Activated naive CD8-positive, alpha-beta T cell treated with anti-CD3 and anti-CD28 coated beads, Interleukin-2, amount 50 U/mL, for 16 hours (primary cell): Measurements from ENCODE around the gene UBQLNL.

Experiments used
- DNase-seq: peaks from one replicate; pipeline ENCODE4 v3.0.0-alpha.2; 2020; ENCODE audit warnings: low read depth, low spot score

UBQLNL gene

DNA sequence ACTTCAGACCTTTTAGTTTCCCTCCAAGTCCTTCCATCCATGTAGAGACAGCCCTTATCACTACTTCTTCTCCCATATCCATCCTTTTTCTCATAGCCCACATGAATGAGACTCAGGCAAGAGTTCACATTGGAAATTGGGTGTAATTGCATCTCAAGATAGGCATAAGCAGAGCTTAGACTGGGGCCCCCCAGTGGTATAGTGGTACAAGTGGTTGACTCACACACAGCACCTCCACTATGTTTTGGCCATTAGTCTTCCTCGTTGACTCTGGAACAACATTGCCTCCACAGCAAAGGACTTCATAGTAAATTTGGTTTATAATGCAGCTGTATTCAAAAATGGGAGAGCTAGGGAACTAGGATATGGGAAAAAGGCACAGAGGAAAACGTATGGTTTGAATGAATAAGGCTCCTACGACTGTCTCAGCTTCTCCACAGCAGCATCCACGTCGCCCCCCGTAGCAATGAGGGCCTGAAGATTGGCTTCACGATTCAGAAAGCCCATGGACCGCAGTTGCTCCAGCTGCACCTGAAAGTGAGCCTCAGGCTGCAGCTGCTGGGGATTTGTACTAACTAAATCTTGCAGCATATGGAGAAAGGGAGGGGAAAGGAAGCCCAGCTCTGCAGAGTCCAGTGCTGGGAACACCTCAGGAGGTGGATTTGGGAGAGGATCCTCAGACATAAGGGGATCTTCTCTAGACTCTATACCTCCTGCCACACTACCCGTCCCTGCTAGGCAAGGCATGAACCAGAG, 9.1 kb downstream of the UBQLNL start:
- no peak for DNase-seq

DNA sequence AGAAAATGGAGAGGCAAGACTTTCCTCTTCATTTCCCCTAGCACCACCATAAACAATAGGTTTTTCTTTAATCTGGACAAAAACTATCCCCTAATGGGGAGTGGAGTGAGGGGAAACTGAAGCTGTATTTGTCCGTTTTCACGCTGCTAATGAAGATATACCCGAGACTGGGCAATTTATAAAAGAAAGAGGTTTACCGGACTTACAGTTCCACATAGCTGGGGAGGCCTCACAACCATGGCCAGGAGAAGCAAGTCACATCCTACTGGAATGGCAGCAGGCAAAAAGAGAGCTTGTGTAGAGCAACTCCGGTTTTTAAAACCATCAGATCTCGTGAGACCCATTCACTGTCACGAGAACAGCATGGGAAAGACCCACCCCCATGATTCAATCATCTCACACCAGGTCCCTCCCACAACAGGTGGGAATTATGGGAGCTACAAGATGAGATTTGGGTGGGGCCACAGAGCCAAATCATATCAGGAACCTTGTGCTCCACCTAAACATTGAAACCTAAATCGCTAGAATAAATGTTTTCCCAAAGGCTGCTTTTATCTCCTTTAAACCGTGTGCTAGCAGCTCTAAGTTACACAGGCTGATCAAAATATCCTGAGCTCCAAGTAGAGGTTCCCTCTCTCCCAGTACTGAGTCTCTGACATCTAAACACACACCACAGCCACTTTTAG, 11.0 kb downstream of the UBQLNL start:
- no peak for DNase-seq

DNA sequence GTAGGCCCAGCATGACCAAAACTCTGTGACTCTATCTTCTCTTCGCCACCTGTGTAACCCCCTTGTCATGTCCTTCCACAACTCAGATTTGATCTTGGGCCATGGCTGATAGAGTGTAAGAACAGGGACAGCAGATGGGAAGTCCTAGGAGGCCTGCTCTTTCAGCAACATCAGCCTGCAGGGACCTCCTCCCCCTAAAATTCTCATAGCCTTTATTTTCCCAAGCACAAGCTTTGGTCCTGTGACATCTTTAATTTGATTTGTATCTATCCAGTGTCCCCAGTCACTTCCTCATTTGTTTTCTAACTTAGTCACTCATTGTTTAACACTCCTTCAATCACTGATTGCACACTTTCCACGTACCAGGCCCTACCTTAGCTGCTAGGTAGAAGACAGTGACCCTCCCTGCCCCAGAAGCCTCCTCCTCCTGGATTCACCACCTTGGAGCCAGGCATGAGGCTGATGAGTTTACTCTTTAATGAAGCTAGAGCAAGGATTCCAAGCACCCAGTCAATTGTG, 12.0 kb downstream of the UBQLNL start:
- no peak for DNase-seq

DNA sequence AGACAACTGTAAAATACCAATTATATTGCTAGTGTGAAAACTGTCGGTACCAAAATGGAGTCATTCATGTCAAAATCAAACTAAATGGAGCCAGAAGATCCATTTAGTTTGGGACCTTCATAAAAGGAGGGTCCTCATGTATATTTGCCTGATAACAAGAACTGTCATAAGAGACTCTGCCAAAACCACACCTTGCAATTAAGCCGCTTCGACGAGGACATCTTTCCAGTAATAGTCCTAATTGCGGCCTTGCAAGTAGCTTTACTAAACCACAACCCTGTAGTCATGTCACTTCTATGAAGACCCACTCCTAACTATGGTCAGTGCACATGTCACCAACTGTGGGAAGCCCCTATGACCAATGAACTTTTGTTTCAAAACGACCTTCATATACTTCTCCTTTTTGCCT, 16.1 kb downstream of the UBQLNL start:
- no peak for DNase-seq

DNA sequence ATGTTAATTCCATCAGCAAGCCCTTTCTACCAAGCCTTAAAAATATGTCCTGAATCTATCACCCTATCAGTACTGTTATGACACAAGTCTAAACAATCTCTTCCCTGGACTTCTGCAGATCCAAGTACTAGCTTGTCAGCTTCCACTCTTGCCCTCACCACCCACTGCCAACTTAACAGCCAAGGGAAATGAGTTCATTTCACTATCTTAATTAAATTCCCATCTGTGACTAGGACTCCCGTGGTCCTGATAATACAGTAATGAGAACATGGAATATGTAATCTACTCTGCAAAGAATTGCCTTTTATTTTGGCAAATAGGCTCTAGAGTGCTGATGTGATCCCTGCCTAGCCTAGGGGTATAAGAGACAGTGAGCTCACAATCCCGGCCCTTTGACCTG, 16.8 kb downstream of the UBQLNL start:
- DNase-seq = no peak

DNA sequence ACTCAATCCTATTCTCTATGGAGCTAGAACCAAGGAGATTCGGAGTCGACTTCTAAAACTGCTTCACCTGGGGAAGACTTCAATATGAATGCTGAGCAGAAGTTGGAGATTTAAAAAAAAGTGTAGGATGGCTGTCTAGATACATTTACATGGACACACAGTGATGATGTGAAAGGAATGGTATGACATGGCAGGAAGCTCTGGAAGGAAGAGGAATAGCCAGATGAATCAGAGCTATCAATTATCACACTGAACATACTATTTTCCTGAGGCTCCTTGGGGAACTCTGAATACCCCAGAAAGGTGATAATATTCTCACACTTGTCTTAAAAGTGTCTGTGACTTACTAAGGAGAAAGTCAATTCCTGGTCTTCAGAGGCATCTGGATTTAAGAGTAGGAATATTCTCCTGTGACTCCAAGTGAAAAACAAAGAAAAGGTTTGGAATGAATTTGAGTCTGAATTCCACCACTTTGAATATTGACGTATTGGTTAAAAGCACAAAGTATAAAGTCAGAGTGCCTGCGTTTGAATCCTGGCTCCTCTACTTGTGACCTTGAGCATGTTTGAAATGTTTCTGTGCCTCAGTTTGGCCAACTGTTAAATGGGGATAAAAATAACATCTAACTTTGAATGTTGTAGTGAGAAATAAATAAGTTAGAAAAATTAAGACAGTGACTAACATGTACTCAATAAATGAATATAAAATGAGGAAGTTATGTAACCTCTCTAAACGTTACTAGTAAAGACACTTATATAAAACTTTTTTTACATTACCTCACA, 26.7 kb downstream of the UBQLNL start:
- no peak for DNase-seq

DNA sequence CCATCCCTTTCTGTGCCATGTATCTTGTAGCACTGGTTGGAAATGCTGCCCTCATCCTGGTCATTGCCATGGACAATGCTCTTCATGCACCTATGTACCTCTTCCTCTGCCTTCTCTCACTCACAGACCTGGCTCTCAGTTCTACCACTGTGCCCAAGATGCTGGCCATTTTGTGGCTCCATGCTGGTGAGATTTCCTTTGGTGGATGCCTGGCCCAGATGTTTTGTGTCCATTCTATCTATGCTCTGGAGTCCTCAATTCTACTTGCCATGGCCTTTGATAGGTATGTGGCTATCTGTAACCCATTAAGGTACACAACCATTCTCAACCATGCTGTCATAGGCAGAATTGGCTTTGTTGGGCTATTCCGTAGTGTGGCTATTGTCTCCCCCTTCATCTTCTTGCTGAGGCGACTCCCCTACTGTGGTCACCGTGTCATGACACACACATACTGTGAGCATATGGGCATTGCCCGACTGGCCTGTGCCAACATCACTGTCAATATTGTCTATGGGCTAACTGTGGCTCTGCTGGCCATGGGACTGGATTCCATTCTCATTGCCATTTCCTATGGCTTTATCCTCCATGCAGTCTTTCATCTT, 27.6 kb downstream of the UBQLNL start:
- no peak for DNase-seq

DNA sequence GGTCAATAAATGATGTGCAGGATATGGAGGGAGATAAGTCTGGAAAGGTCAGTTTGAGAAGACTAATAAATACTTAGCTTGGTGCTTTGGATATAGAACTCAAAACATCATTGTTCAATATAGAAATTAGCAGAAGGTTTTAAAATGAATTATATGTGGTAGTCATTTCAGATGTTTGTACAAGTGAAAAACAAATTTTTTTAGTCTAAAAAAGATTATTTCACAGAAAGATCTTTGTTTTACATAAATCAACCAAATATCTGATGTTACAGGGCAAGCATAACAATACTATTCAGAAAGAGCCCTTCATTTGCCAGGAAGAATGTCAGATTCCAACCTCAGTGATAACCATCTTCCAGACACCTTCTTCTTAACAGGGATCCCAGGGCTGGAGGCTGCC, 28.1 kb downstream of the UBQLNL start, which contains the start of gene OR52D1:
Gene OR52D1, plus strand, starts transcription at position 301 of the 400 bp plus-strand sequence. Its CDS starts 22 bp downstream, at position 323.
- no peak for DNase-seq

DNA sequence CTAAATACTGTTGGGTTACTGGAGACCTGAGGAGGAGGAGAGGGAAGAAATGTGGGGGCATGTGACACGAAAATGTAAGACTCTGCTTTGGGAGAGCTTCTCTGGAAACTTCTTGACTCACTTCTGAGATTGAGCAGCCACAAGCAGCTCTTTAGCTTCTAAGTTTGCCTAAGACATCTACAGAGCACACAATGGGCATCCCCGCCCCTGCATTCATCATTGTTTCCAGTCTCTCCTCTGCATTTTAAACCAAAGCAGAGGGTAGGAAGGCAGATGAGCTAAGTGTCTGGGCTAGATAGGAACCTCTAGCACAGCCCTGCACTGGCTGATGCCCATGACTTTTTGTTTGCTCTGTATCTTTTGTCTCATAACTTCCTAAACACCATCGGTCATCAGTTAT, 30.1 kb downstream of the UBQLNL start:
- DNase-seq = no peak

DNA sequence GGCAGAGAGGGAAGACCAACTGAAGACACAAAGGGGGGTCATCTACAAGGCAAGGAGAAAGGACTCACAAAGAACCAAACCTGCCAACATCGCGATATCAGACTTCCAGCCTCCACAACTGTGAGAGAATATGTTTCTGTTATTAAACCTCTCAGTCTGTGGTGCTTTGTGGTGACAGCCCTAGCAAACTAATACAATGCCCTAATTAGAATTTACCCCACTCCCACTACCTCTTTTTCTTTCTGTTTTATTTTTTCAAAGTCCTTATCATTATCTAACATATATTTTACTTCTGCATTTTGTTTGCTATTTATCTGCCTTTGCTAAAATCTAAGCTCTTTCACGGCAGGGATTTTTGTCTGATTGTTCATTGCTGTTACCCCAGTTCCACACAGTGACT, 30.5 kb downstream of the UBQLNL start:
- no peak for DNase-seq

DNA sequence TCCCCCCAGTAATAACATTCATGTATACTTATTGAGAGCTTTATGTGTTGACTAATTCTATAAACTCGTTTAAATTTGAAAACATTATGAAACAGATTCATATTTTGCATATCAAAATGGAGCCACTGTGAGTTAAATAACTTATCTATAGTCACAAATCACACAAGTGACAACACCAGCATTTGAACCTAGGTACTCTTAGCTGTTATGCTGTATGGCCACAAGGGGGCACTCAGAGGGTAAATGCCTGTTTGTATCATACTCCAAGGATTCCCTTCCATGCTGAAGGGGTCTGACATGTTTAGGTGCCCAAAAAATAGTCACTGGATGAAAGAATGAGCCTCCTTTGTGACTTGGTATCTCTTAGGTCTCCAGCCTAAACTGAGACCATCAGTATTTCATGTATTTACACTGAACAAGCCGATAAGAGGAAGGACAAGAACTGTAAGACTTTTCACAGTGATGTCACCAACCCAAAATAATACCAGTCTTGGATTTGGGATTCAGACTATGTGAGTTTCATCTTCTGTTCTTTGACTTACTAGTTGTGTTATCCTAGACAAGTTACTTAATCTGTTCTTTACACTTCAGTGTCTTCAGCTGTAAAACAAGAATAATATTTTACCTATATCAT, 40.2 kb downstream of the UBQLNL start:
- DNase-seq = no peak

DNA sequence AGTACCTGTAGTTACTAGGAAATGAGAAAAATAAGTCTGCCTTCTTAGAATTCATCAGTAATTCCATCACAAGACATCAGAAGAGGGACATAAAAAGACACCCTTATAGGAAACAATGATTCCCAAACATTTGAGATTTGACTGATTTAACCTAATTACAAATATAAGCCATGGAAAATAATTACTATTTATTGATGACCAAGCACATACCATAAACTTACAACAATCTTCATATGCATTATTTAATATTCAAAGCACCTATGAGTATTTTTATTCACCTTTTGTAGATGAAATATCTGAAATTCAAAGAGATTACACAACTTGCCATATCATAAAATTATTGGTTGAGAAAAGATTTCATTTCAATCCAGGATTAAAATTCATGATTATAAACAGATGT, 42.6 kb downstream of the UBQLNL start:
- DNase-seq = no peak

DNA sequence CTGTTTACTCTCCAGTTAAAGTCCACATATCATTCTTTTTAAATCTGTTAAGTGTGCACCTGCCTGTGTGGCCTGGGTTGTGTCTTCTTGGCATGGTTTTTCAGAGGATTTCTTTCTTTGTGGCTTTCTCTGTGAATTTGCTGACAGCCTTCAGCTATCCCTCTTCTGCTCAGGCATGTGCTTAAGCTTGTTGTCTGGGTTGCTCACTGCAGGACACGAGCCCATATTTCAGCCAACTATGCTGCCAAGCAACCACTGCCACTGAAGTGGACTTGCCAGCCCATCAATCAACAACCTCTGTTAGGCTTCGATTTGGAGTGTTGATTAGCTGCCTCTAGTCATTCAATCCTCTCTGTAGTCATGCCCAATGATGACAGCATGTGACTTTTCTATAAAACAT, 49.0 kb downstream of the UBQLNL start:
- DNase-seq = no peak
